HG02623 (cell line): ENCODE data around the gene TRIM3.
A peak's percentile ranks its signal among the peaks of the same experiment; 100 is the strongest.

Experiments used
- ATAC-seq: cut with Tn5 transposase; IDR thresholded peaks from one replicate; pipeline ENCODE4 v1.9.1; 2021; ENCODE audit warnings: moderate library complexity; ENCODE audit not compliant: unreplicated experiment

The TRIM3 gene

GRCh38 chr11:6481012-6481923, 7.5 kb upstream of the TRIM3 start, which contains the start of the genes ARFIP2 and TIMM10B:
Gene ARFIP2, minus strand, starts transcription at chr11:6481331. Its CDS starts 910 bp downstream, at chr11:6480421.
Gene TIMM10B, plus strand, starts transcription at chr11:6481501. Its CDS starts 16 bp downstream, at chr11:6481517.
- peak; percentile 98 for ATAC-seq

GRCh38 chr11:6480299-6480914, 6.7 kb upstream of the TRIM3 start:
- no peak for ATAC-seq

- ATAC-seq = no peak
Measured at GRCh38 chr11:6476571-6476970, 2.8 kb upstream of the TRIM3 start.

- ATAC-seq = no peak
Measured at GRCh38 chr11:6475936-6476335, 2.2 kb upstream of the TRIM3 start.

- ATAC-seq = no peak
Measured at GRCh38 chr11:6474806-6475500, 1.2 kb upstream of the TRIM3 start.

- no peak for ATAC-seq
Measured at GRCh38 chr11:6474413-6474792, 662 bp upstream of the TRIM3 start.

GRCh38 chr11:6472934-6473333, 807 bp downstream of the TRIM3 start:
- ATAC-seq = no peak

GRCh38 chr11:6469599-6469998, 4.1 kb downstream of the TRIM3 start:
- ATAC-seq = no peak

GRCh38 chr11:6468712-6469495, 4.8 kb downstream of the TRIM3 start:
- ATAC-seq = peak; percentile 51

GRCh38 chr11:6459099-6459450, 14.7 kb downstream of the TRIM3 start:
- ATAC-seq = no peak

GRCh38 chr11:6458352-6459098, 15.2 kb downstream of the TRIM3 start:
- ATAC-seq = no peak

- ATAC-seq = no peak
Measured at GRCh38 chr11:6457581-6458320, 16.0 kb downstream of the TRIM3 start.

- no peak for ATAC-seq
Measured at GRCh38 chr11:6456361-6457073, 17.2 kb downstream of the TRIM3 start.

- ATAC-seq = no peak
Measured at GRCh38 chr11:6455070-6455469, 18.7 kb downstream of the TRIM3 start.

- ATAC-seq = no peak
Measured at GRCh38 chr11:6453152-6453551, 20.6 kb downstream of the TRIM3 start.

GRCh38 chr11:6452219-6452618, 21.5 kb downstream of the TRIM3 start:
- no peak for ATAC-seq

- ATAC-seq = no peak
Measured at GRCh38 chr11:6448574-6448973, 25.2 kb downstream of the TRIM3 start.

GRCh38 chr11:6443269-6444003, 30.3 kb downstream of the TRIM3 start:
- peak; percentile 51 for ATAC-seq
